WERI-Rb-1 (cell line): Measurements from ENCODE around the gene NGEF.

Experiments used
- DNase-seq: peaks from one replicate; pipeline ENCODE4 v3.0.0-alpha.2; 2020
- H3K27ac ChIP-seq: fragments of 250-450 bp; sonication (Bioruptor Pico); 2 replicates; pipeline ENCODE4 v1.5.1; 2020; ENCODE audit warnings: mild to moderate bottlenecking, moderate library complexity
- H3K27me3 ChIP-seq: fragments of 250-450 bp; sonication (Bioruptor Pico); 2 replicates; pipeline ENCODE4 v1.5.1; 2021; ENCODE audit warnings: mild to moderate bottlenecking, low read depth, moderate library complexity; ENCODE audit not compliant: insufficient read depth, severe bottlenecking
- H3K36me3 ChIP-seq: fragments of 250-450 bp; sonication (Bioruptor Pico); 2 replicates; pipeline ENCODE4 v1.5.1; 2020; ENCODE audit warnings: mild to moderate bottlenecking, moderate library complexity
- H3K4me3 ChIP-seq: 2 replicates; pipeline ENCODE4 v1.5.1; 2011; ENCODE audit warnings: low read depth, mild to moderate bottlenecking, control low read depth, low read length
- H3K9me3 ChIP-seq: fragments of 250-450 bp; sonication (Bioruptor Pico); 2 replicates; pipeline ENCODE4 v1.5.1; 2021; ENCODE audit warnings: mild to moderate bottlenecking, moderate library complexity; ENCODE audit not compliant: severe bottlenecking
- CTCF ChIP-seq: IDR thresholded peaks from 2 replicates; pipeline ENCODE4 v1.5.1; 2011; ENCODE audit warnings: low read depth, mild to moderate bottlenecking, control low read depth, inconsistent platforms, low read length

NGEF gene

GRCh38 chr2:232896720-232897597 lies 116.1 kb downstream of the NGEF start:
- Histone ChIP-seq H3K27ac (no peak overlapping the region), H3K36me3 (no peaks in the 10 kb centered on the region), H3K9me3 (no peaks in the 10 kb centered on the region), H3K27me3 (no peaks in the 10 kb centered on the region), H3K4me3 (no peak overlapping the region)
- no peak for DNase-seq
- no peak for TF ChIP-seq CTCF

GRCh38 chr2:232896111-232896510 lies 116.9 kb downstream of the NGEF start:
- TF ChIP-seq CTCF = no peak
- Histone ChIP-seq H3K9me3 (no peaks in the 10 kb centered on the region), H3K27ac (no peak overlapping the region)

GRCh38 chr2:232894746-232895145 lies 118.3 kb downstream of the NGEF start:
- no peaks in the 10 kb centered on the region for H3K9me3 ChIP-seq
- no peak for DNase-seq
- no peaks in the 10 kb centered on the region for H3K36me3 ChIP-seq
- H3K4me3 ChIP-seq = no peak overlapping the region
- TF ChIP-seq CTCF = no peak
- no peaks in the 10 kb centered on the region for H3K27me3 ChIP-seq
- no peak overlapping the region for H3K27ac ChIP-seq

More at GRCh38 chr2:232896111-232896510, 116.9 kb downstream of the NGEF start:
- no peaks in the 10 kb centered on the region for H3K36me3 ChIP-seq
- no peak overlapping the region for H3K4me3 ChIP-seq
- DNase-seq = no peak
- H3K27me3 ChIP-seq = no peaks in the 10 kb centered on the region

GRCh38 chr2:232894251-232894650 lies 118.8 kb downstream of the NGEF start:
- TF ChIP-seq CTCF = no peak
- Histone ChIP-seq H3K9me3 (no peaks in the 10 kb centered on the region), H3K36me3 (no peaks in the 10 kb centered on the region), H3K27ac (no peak overlapping the region), H3K27me3 (no peaks in the 10 kb centered on the region), H3K4me3 (no peak overlapping the region)
- no peak for DNase-seq

GRCh38 chr2:232893834-232894233 lies 119.2 kb downstream of the NGEF start:
- DNase-seq = no peak
- Histone ChIP-seq H3K36me3 (no peaks in the 10 kb centered on the region), H3K4me3 (no peak overlapping the region), H3K9me3 (no peaks in the 10 kb centered on the region), H3K27me3 (no peaks in the 10 kb centered on the region), H3K27ac (no peak overlapping the region)
- no peak for TF ChIP-seq CTCF
